Measurements from ENCODE around the gene RPS18. TPM values are rescaled to one million over a fixed set of nuclear protein-coding genes. Genes with fewer than 3 reads are reported as not detected.
A peak's percentile ranks its signal among the peaks of the same experiment; 100 is the strongest.

The RPS18 gene
- total RNA-seq, 1 donor from 2014 or later = 2,061 TPM

DNA sequence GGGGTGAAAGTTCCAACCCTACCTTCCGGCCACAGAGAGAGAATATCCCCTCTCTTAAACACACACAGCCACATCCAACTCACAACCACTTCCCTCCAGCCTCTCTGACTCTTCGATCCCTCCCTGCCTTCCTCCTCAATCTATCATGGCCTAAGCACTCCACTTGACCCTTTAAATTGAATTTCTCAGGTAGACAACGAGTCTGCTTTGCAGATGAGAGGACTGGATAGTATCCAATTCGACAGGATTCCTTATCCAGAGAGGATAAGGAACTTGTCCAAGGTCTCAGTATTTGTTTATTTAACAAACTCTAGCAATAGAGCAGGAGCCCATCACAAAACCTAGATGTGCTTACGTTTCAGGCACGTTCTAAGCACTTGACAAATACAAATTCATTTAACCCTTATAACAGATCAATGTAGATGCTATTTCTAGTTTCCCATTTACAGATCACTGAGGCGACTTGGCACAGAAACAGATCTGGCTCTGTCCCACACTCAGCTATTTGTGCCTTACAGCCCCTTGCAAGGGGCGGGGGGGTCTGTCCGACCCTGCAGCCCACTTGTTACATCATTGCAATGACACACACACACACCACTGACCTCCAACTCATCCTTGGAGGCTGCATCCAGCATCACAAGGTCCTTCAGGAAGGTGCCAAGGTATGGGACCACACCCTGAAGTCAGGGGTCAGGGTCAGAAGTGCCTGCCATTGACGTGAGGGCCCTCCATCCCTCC, 22.4 kb downstream of the RPS18 start:
- H3K36me3 ChIP-seq (ENCODE audit: insufficient read depth, low read length) = peaks cover 12% of the 10 kb centered on the region
- H3K27me3 ChIP-seq (ENCODE audit: insufficient read depth, low read length) = no peaks in the 10 kb centered on the region
- Mint-ChIP-seq H3K27me3 (ENCODE audit: low read depth, unreplicated experiment) (no peaks in the 10 kb centered on the region), H3K4me3 (ENCODE audit: unreplicated experiment) (peak overlapping the region; percentile 68), H3K36me3 (ENCODE audit: low read depth, unreplicated experiment) (peaks cover 2% of the 10 kb centered on the region), H3K4me1 (ENCODE audit: low read depth, unreplicated experiment) (peaks cover 12% of the 10 kb centered on the region), H3K27ac (ENCODE audit: unreplicated experiment) (peak overlapping the region; percentile 41), H3K9me3 (ENCODE audit: unreplicated experiment) (no peaks in the 10 kb centered on the region)
- H3K4me3 ChIP-seq (ENCODE audit: insufficient read depth, low read depth, low read length) = no peak overlapping the region
- H3K9me3 ChIP-seq (ENCODE audit: insufficient read depth, low read depth, low read length) = no peaks in the 10 kb centered on the region
- no peak for DNase-seq (ENCODE audit: low read depth)
- TF ChIP-seq, protein P1, sequence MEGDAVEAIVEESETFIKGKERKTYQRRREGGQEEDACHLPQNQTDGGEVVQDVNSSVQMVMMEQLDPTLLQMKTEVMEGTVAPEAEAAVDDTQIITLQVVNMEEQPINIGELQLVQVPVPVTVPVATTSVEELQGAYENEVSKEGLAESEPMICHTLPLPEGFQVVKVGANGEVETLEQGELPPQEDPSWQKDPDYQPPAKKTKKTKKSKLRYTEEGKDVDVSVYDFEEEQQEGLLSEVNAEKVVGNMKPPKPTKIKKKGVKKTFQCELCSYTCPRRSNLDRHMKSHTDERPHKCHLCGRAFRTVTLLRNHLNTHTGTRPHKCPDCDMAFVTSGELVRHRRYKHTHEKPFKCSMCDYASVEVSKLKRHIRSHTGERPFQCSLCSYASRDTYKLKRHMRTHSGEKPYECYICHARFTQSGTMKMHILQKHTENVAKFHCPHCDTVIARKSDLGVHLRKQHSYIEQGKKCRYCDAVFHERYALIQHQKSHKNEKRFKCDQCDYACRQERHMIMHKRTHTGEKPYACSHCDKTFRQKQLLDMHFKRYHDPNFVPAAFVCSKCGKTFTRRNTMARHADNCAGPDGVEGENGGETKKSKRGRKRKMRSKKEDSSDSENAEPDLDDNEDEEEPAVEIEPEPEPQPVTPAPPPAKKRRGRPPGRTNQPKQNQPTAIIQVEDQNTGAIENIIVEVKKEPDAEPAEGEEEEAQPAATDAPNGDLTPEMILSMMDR (IDR thresholded peaks at IDR 0.05; ENCODE audit: insufficient read depth, low read depth, low read length) = no peak
- no peak for TF ChIP-seq EZH2 (IDR thresholded peaks at IDR 0.05; ENCODE audit: insufficient read depth, low read length)
- H2AFZ ChIP-seq (ENCODE audit: low read depth, low read length) = no peak overlapping the region
- H4K20me1 ChIP-seq (ENCODE audit: insufficient read depth, low read length) = peaks cover 5% of the 10 kb centered on the region
- no peak overlapping the region for H3K4me2 ChIP-seq (ENCODE audit: low read length)
- H3K27ac ChIP-seq (ENCODE audit: low read depth, low read length) = no peak overlapping the region
- peaks cover 15% of the 10 kb centered on the region for H3K4me1 ChIP-seq (ENCODE audit: insufficient read depth, low read length)
- no peak overlapping the region for H3K9ac ChIP-seq (ENCODE audit: low read length)
- peaks cover 40% of the 10 kb centered on the region for H3K79me2 ChIP-seq (ENCODE audit: insufficient read depth, low read length)
- no peak for FAIRE-seq

DNA sequence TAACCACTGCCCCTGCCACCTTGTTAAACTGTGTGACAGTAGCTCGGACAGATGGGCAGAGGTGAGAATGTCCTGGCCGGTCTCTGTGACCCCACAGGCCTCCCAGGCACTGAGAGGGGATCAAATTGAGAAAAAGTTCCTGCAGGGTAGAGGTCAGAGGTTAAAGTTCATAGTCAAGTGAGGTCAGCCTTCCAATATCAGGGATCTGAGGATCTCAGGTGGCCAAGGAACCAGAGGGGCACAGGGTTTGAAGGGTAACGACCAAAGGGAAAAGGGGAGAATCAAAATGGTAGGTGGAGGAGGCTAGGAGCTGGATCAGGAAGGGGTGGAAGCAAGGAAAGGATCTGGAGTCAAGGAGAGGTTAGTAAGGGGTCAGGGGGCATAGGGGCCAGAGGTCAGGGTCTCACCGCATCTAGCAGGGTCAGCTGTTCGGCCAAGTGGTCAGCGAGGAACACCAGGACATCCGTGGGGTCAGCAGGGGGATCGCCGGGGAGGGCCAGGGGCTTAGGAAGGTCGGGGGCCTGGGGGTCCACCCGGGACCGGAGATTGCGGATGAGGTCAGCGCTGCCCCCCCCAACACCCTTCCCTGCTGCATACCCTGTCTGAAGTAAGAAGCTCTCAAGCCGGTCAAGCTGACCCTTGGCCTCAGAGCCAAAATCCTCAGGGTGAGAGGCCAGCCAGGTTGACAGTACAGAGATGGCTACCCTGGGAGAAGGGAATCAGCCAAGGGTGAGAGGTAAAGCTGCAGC, 23.9 kb downstream of the RPS18 start:
- Histone ChIP-seq H3K4me3 (ENCODE audit: insufficient read depth, low read depth, low read length) (no peak overlapping the region), H3K9ac (ENCODE audit: low read length) (no peak overlapping the region), H3K79me2 (ENCODE audit: insufficient read depth, low read length) (peaks cover 26% of the 10 kb centered on the region), H4K20me1 (ENCODE audit: insufficient read depth, low read length) (peaks cover 14% of the 10 kb centered on the region), H3K36me3 (ENCODE audit: insufficient read depth, low read length) (peaks cover 12% of the 10 kb centered on the region), H3K4me1 (ENCODE audit: insufficient read depth, low read length) (peaks cover 8% of the 10 kb centered on the region), H3K9me3 (ENCODE audit: insufficient read depth, low read depth, low read length) (no peaks in the 10 kb centered on the region), H3K27me3 (ENCODE audit: insufficient read depth, low read length) (no peaks in the 10 kb centered on the region), H3K27ac (ENCODE audit: low read depth, low read length) (no peak overlapping the region), H3K4me2 (ENCODE audit: low read length) (no peak overlapping the region), H2AFZ (ENCODE audit: low read depth, low read length) (no peak overlapping the region)
- Mint-ChIP-seq H3K36me3 (ENCODE audit: low read depth, unreplicated experiment) (peaks cover 7% of the 10 kb centered on the region), H3K4me1 (ENCODE audit: low read depth, unreplicated experiment) (peaks cover 12% of the 10 kb centered on the region), H3K27me3 (ENCODE audit: low read depth, unreplicated experiment) (no peaks in the 10 kb centered on the region), H3K4me3 (ENCODE audit: unreplicated experiment) (peak overlapping the region; percentile 77), H3K27ac (ENCODE audit: unreplicated experiment) (no peak overlapping the region), H3K9me3 (ENCODE audit: unreplicated experiment) (no peaks in the 10 kb centered on the region)
- DNase-seq (ENCODE audit: low read depth) (no peak), FAIRE-seq (no peak)
- no peak for TF ChIP-seq EZH2 (IDR thresholded peaks at IDR 0.05; ENCODE audit: insufficient read depth, low read length)
- TF ChIP-seq, protein P1 (IDR thresholded peaks at IDR 0.05; ENCODE audit: insufficient read depth, low read depth, low read length) = no peak
